ENCODE measurements around the gene TESK2. TPM values are rescaled to one million over a fixed set of nuclear protein-coding genes. Genes with fewer than 3 reads are reported as not detected.

The TESK2 gene
- total and polyA plus RNA-seq, 2 of the 13 experiments (the other 11 are each of a cell fraction or from before 2014, with no cell fraction given) = 5.5 to 9.6 TPM

DNA sequence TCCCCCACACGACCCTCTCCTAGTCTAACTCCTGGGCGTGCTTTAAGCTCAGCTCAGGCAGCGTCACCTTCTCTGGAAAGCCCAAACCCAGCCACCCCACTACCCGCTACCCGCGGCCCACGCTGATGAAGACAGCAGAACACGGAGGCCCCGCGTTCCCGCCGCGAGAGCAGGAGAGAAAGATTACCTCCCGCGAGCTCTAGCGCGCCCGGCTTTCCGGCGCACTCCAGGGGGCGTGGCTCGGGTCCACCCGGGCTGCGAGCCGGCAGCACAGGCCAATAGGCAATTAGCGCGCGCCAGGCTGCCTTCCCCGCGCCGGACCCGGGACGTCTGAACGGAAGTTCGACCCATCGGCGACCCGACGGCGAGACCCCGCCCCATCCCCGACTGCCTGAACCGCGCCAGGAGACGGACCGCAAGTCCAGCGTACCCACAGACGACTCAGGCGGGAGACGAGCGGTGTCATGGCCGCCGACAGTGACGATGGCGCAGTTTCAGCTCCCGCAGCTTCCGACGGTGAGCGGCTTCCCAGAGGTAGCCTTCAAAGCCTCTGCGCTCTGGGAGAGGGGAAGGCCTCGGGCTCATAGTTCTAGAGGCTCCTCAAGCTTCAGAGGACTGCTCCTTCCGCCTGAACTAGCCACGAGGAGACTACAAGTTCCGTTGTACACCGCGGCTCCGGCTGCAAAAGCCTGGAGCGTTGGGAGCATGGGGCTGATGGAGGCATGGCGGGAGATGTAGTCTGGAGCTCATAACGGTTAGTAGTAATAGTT is 151.0 kb downstream of the TESK2 start, which contains the start of the genes MUTYH and TOE1 (continued):
- TF ChIP-seq, protein P1, sequence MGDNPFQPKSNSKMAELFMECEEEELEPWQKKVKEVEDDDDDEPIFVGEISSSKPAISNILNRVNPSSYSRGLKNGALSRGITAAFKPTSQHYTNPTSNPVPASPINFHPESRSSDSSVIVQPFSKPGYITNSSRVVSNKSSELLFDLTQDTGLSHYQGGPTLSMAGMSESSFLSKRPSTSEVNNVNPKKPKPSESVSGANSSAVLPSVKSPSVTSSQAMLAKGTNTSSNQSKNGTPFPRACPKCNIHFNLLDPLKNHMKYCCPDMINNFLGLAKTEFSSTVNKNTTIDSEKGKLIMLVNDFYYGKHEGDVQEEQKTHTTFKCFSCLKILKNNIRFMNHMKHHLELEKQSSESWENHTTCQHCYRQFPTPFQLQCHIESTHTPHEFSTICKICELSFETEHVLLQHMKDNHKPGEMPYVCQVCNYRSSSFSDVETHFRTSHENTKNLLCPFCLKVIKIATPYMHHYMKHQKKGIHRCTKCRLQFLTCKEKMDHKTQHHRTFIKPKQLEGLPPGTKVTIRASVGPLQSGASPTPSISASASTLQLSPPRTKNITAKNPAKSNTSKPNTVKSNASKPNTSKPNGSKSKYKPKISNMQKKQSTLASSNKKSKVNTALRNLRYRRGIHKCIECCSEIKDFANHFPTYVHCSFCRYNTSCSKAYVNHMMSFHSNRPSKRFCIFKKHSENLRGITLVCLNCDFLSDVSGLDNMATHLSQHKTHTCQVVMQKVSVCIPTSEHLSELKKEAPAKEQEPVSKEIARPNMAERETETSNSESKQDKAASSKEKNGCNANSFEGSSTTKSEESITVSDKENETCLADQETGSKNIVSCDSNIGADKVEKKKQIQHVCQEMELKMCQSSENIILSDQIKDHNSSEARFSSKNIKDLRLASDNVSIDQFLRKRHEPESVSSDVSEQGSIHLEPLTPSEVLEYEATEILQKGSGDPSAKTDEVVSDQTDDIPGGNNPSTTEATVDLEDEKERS (CRISPR knock-in tag; IDR thresholded peaks at IDR 0.05) = peak; percentile 93
- no peak for TF ChIP-seq MAFK (conservative IDR thresholded peaks at IDR 0.05 in 1 of 2, IDR thresholded peaks at IDR 0.05 in 1 of 2; ENCODE audit: low read length in 2 of 2)
- TF ChIP-seq ZNF460 (CRISPR knock-in tag; IDR thresholded peaks at IDR 0.05; ENCODE audit: borderline replicate concordance) = no peak
- TF ChIP-seq ZNF644 (CRISPR knock-in tag; IDR thresholded peaks at IDR 0.05; ENCODE audit: low read depth) = no peak
- no peak for TF ChIP-seq TAF15 (IDR thresholded peaks at IDR 0.05; ENCODE audit: low read depth, low read length, poor library complexity, severe bottlenecking)
- TF ChIP-seq, protein P2, sequence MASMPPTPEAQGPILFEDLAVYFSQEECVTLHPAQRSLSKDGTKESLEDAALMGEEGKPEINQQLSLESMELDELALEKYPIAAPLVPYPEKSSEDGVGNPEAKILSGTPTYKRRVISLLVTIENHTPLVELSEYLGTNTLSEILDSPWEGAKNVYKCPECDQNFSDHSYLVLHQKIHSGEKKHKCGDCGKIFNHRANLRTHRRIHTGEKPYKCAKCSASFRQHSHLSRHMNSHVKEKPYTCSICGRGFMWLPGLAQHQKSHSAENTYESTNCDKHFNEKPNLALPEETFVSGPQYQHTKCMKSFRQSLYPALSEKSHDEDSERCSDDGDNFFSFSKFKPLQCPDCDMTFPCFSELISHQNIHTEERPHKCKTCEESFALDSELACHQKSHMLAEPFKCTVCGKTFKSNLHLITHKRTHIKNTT (CRISPR knock-in tag; IDR thresholded peaks at IDR 0.05) = no peak
- TF ChIP-seq SOX13 (IDR thresholded peaks at IDR 0.05) = no peak
- no peak for TF ChIP-seq SOX13 (CRISPR knock-in tag; conservative IDR thresholded peaks at IDR 0.05 in 1 of 2, IDR thresholded peaks at IDR 0.05 in 1 of 2)
- TF ChIP-seq TSC22D2 (CRISPR knock-in tag; IDR thresholded peaks at IDR 0.05; ENCODE audit: borderline replicate concordance) = peak; percentile 76; the same call in 1 of the 2 replicates
- TF ChIP-seq ZEB1 (IDR thresholded peaks at IDR 0.05; ENCODE audit: insufficient replicate concordance, low read depth) = peak; percentile 71
- TF ChIP-seq DR1 (CRISPR knock-in tag; IDR thresholded peaks at IDR 0.05) = peak; percentile 92
- TF ChIP-seq ZBTB3 (CRISPR knock-in tag; IDR thresholded peaks at IDR 0.05; ENCODE audit: borderline replicate concordance, low read depth) = 0 out of 2 replicates have a peak, but pooled peaks have one; percentile 42
- TF ChIP-seq, protein P3, sequence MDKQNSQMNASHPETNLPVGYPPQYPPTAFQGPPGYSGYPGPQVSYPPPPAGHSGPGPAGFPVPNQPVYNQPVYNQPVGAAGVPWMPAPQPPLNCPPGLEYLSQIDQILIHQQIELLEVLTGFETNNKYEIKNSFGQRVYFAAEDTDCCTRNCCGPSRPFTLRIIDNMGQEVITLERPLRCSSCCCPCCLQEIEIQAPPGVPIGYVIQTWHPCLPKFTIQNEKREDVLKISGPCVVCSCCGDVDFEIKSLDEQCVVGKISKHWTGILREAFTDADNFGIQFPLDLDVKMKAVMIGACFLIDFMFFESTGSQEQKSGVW (CRISPR knock-in tag; IDR thresholded peaks at IDR 0.05; ENCODE audit: borderline replicate concordance) = 0 out of 2 replicates have a peak, but pooled peaks have one; percentile 50
- TF ChIP-seq, protein P4, sequence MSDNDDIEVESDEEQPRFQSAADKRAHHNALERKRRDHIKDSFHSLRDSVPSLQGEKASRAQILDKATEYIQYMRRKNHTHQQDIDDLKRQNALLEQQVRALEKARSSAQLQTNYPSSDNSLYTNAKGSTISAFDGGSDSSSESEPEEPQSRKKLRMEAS (IDR thresholded peaks at IDR 0.05) = peak; percentile 71
- peak; percentile 95 for TF ChIP-seq NRL (CRISPR knock-in tag; IDR thresholded peaks at IDR 0.05; ENCODE audit: borderline replicate concordance)
- no peak for TF ChIP-seq SMC3 (IDR thresholded peaks at IDR 0.05; ENCODE audit: low read length)
- TF ChIP-seq PTBP1 (IDR thresholded peaks at IDR 0.05; ENCODE audit: low read depth, low read length, poor library complexity, severe bottlenecking) = no peak
- peak; percentile 83 for TF ChIP-seq FOXC1 (CRISPR knock-in tag; IDR thresholded peaks at IDR 0.05; ENCODE audit: borderline replicate concordance)
- TF ChIP-seq RBM39 (IDR thresholded peaks at IDR 0.05; ENCODE audit: low read depth, low read length, poor library complexity, severe bottlenecking) = no peak
- no peak for TF ChIP-seq ZNF550 (CRISPR knock-in tag; IDR thresholded peaks at IDR 0.05; ENCODE audit: borderline replicate concordance)
- TF ChIP-seq NFATC3 (CRISPR knock-in tag; IDR thresholded peaks at IDR 0.05) = no peak
- peak; percentile 66 for TF ChIP-seq GABPA (IDR thresholded peaks at IDR 0.05; ENCODE audit: low read depth, low read length)
- TF ChIP-seq GABPA (CRISPR knock-in tag; IDR thresholded peaks at IDR 0.05; ENCODE audit: low read depth) = peak; percentile 83
- TF ChIP-seq ZNF383 (CRISPR knock-in tag; IDR thresholded peaks at IDR 0.05; ENCODE audit: borderline replicate concordance) = 0 out of 2 replicates have a peak, but pooled peaks have one; percentile 17
- peak; percentile 79; the same call in 1 of the 2 replicates for TF ChIP-seq ZNF724P (CRISPR knock-in tag; IDR thresholded peaks at IDR 0.05; ENCODE audit: borderline replicate concordance)
